ENCODE results near the gene MED12L.

DNA sequence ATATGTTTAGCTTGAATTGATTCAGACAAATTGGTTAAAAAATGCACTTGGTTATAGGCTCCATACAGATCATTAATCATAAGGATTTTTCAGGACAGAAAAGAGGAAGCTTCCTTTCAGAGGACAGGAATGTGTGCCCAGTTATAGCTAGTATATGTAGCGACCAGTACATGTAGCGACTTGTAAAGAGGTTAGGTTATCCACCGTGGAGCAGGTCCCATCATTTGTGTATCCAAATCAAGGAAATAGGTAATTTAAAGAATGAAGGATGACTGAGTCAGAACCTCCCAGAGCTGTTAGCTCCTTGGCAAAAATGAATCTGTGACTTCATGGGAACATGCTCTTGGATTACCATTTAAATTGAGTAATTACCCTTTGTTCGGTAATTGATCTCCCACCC lies 314.9 kb downstream of the MED12L start:
- TF ChIP-seq, protein P1, sequence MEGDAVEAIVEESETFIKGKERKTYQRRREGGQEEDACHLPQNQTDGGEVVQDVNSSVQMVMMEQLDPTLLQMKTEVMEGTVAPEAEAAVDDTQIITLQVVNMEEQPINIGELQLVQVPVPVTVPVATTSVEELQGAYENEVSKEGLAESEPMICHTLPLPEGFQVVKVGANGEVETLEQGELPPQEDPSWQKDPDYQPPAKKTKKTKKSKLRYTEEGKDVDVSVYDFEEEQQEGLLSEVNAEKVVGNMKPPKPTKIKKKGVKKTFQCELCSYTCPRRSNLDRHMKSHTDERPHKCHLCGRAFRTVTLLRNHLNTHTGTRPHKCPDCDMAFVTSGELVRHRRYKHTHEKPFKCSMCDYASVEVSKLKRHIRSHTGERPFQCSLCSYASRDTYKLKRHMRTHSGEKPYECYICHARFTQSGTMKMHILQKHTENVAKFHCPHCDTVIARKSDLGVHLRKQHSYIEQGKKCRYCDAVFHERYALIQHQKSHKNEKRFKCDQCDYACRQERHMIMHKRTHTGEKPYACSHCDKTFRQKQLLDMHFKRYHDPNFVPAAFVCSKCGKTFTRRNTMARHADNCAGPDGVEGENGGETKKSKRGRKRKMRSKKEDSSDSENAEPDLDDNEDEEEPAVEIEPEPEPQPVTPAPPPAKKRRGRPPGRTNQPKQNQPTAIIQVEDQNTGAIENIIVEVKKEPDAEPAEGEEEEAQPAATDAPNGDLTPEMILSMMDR (conservative IDR thresholded peaks at IDR 0.05 in 1 of 2, IDR thresholded peaks at IDR 0.05 in 1 of 2; ENCODE audit: low read depth in 1 of 2, low read length in 2 of 2): no peak
- no peak for TF ChIP-seq EZH2 (IDR thresholded peaks at IDR 0.05; ENCODE audit: low read length, missing control alignments)

Measured in fibroblast of lung (primary cell).